ENCODE results near the gene TNIP1.

Gene TNIP1

GRCh38 chr5:151028717-151029116, 52.1 kb downstream of the TNIP1 start:
- in situ Hi-C loops (cut with HindIII; ENCODE audit: low sequenced_read_pairs) = no loop called here

GRCh38 chr5:151027961-151028479, 52.8 kb downstream of the TNIP1 start:
- in situ Hi-C loops (cut with HindIII; ENCODE audit: low sequenced_read_pairs) = no loop called here

GRCh38 chr5:151026679-151027078, 54.2 kb downstream of the TNIP1 start:
- in situ Hi-C loops (cut with HindIII; ENCODE audit: low sequenced_read_pairs) = no loop called here

- in situ Hi-C loops (cut with HindIII; ENCODE audit: low sequenced_read_pairs) = no loop called here
Observed at GRCh38 chr5:151026088-151026487, 54.7 kb downstream of the TNIP1 start.

- in situ Hi-C loops (cut with HindIII; ENCODE audit: low sequenced_read_pairs) = no loop called here
Observed at GRCh38 chr5:151025250-151025606, 55.6 kb downstream of the TNIP1 start.

- in situ Hi-C loops (cut with HindIII; ENCODE audit: low sequenced_read_pairs) = no loop called here
Observed at GRCh38 chr5:151024440-151025249, 56.2 kb downstream of the TNIP1 start.

GRCh38 chr5:151023651-151024050, 57.2 kb downstream of the TNIP1 start:
- in situ Hi-C loops (cut with HindIII; ENCODE audit: low sequenced_read_pairs) = no loop called here

- in situ Hi-C loops (cut with HindIII; ENCODE audit: low sequenced_read_pairs) = no loop called here
Observed at GRCh38 chr5:151023047-151023615, 57.7 kb downstream of the TNIP1 start.

GRCh38 chr5:151022511-151023018, 58.3 kb downstream of the TNIP1 start:
- in situ Hi-C loops (cut with HindIII; ENCODE audit: low sequenced_read_pairs) = no loop called here

- in situ Hi-C loops (cut with HindIII; ENCODE audit: low sequenced_read_pairs) = no loop called here
Observed at GRCh38 chr5:151021746-151022145, 59.1 kb downstream of the TNIP1 start.

GRCh38 chr5:151020304-151021110, 60.3 kb downstream of the TNIP1 start, which contains the start of gene GPX3:
GPX3 (plus strand) TSS chr5:151020591; CDS start chr5:151020655, 64 bp downstream.
- in situ Hi-C loops (cut with HindIII; ENCODE audit: low sequenced_read_pairs) = no loop called here

GRCh38 chr5:151019331-151019730, 61.5 kb downstream of the TNIP1 start:
- in situ Hi-C loops (cut with HindIII; ENCODE audit: low sequenced_read_pairs) = no loop called here

- in situ Hi-C loops (cut with HindIII; ENCODE audit: low sequenced_read_pairs) = no loop called here
Observed at GRCh38 chr5:151018846-151019245, 62.0 kb downstream of the TNIP1 start.

GRCh38 chr5:151017897-151018296, 62.9 kb downstream of the TNIP1 start:
- in situ Hi-C loops (cut with HindIII; ENCODE audit: low sequenced_read_pairs) = no loop called here

- in situ Hi-C loops (cut with HindIII; ENCODE audit: low sequenced_read_pairs) = no loop called here
Observed at GRCh38 chr5:151016700-151017099, 64.1 kb downstream of the TNIP1 start.

- in situ Hi-C loops (cut with HindIII; ENCODE audit: low sequenced_read_pairs) = no loop called here
Observed at GRCh38 chr5:151015974-151016587, 64.8 kb downstream of the TNIP1 start.

GRCh38 chr5:151014680-151015343, 66.0 kb downstream of the TNIP1 start:
- in situ Hi-C loops (cut with HindIII; ENCODE audit: low sequenced_read_pairs) = no loop called here

GRCh38 chr5:151012862-151013261, 68.0 kb downstream of the TNIP1 start:
- in situ Hi-C loops (cut with HindIII; ENCODE audit: low sequenced_read_pairs) = no loop called here

GRCh38 chr5:151008906-151009305, 71.9 kb downstream of the TNIP1 start:
- in situ Hi-C loops (cut with HindIII; ENCODE audit: low sequenced_read_pairs) = no loop called here

GRCh38 chr5:151008210-151008491, 72.7 kb downstream of the TNIP1 start:
- in situ Hi-C loops (cut with HindIII; ENCODE audit: low sequenced_read_pairs) = no loop called here
